Esophagus mucosa (tissue), 1 donor: Measurements from ENCODE around the gene PRRX1. TPM values are rescaled to one million over a fixed set of nuclear protein-coding genes. Genes with fewer than 3 reads are reported as not detected.

Experiments used
- ATAC-seq: fragments of 200-7000 bp; cut with Tn5 transposase; one replicate; pipeline ENCODE4 v1.9.1; 2020
- total RNA-seq: library from RNA; stranded (reverse); gene quantifications from one replicate; pipeline ENCODE4 v1.2.4, GENCODE V29; 2023
- donor health status: DM: yes; HTN: yes; CAD: no.

The PRRX1 gene
- total RNA-seq, result 2.9 TPM

GRCh38 chr1:170664093-170664827 lies at the start of gene PRRX1:
Gene PRRX1 (plus strand): TSS chr1:170664131. CDS start chr1:170664219, 88 bp downstream.
- peak; percentile 28 for ATAC-seq

GRCh38 chr1:170617591-170618330 lies 46.2 kb upstream of the PRRX1 start:
- no peak for ATAC-seq

- no peak for ATAC-seq
These were observed 45.5 kb upstream of the PRRX1 start for GRCh38 chr1:170618421-170618820.

GRCh38 chr1:170619241-170620028 lies 44.5 kb upstream of the PRRX1 start:
- ATAC-seq, result no peak

- ATAC-seq, result no peak
These were observed 43.8 kb upstream of the PRRX1 start for GRCh38 chr1:170620164-170620563.

GRCh38 chr1:170623171-170623570 lies 40.8 kb upstream of the PRRX1 start:
- ATAC-seq, result peak; percentile 85

GRCh38 chr1:170624146-170624545 lies 39.8 kb upstream of the PRRX1 start:
- no peak for ATAC-seq

GRCh38 chr1:170630977-170631376 lies 33.0 kb upstream of the PRRX1 start:
- no peak for ATAC-seq

- no peak for ATAC-seq
These were observed 29.6 kb upstream of the PRRX1 start for GRCh38 chr1:170634293-170634692.

GRCh38 chr1:170634824-170635410 lies 29.0 kb upstream of the PRRX1 start:
- ATAC-seq, result no peak

GRCh38 chr1:170640581-170640980 lies 23.4 kb upstream of the PRRX1 start:
- no peak for ATAC-seq

- ATAC-seq, result no peak
These were observed 6.6 kb upstream of the PRRX1 start for GRCh38 chr1:170657275-170657853.

GRCh38 chr1:170659399-170660035 lies 4.4 kb upstream of the PRRX1 start:
- no peak for ATAC-seq

- ATAC-seq, result no peak
These were observed 3.6 kb upstream of the PRRX1 start for GRCh38 chr1:170660281-170660713.

GRCh38 chr1:170660871-170661645 lies 2.9 kb upstream of the PRRX1 start:
- ATAC-seq, result peak; percentile 14

GRCh38 chr1:170661646-170662411 lies 2.1 kb upstream of the PRRX1 start:
- no peak for ATAC-seq

- ATAC-seq, result no peak
These were observed 1.1 kb upstream of the PRRX1 start for GRCh38 chr1:170662561-170663403.

- ATAC-seq, result no peak
These were observed 383 bp upstream of the PRRX1 start for GRCh38 chr1:170663404-170664092.
